K562 (cell line): ENCODE data around the gene PDIA2. TPM values are rescaled to one million over a fixed set of nuclear protein-coding genes. Genes with fewer than 3 reads are reported as not detected.

Experiments used
- ATAC-seq: fragments of 200-7000 bp; cut with Tn5 transposase; 3 replicates; pipeline ENCODE4 v1.9.1; 2020; ENCODE audit warnings: moderate library complexity
- BruUV-seq: library from RNA; stranded (reverse); fragments of 400-500 nt; replicated peaks from 2 replicates; lab custom pipeline; 2021; lab: Mats Ljungman, UMichigan
- CTCF ChIA-PET: fragments of 300-600 bp; formaldehyde crosslinking; extraction: SDS; loops from one replicate; lab custom pipeline; 2021; ENCODE audit warnings: low intra/inter-chr PET ratio; lab: Yijun Ruan, JAX
- POLR2A ChIA-PET: fragments of 300-600, 350-650 bp; sonication (Branson Sonifier 250); formaldehyde crosslinking; extraction: SDS; loops from one replicate; lab custom pipeline; 2021; ENCODE audit warnings: antibody characterized with exemption, inconsistent platforms; lab: Yijun Ruan, JAX
- DNase-seq, 4 experiments: peaks; one replicate each; pipeline versions ENCODE4 v3.0.0 to v3.0.0-alpha.2; 2011 to 2018; ENCODE audit warnings: low spot score in 3 of 4, mixed read lengths in 3 of 4; ENCODE audit errors: extremely low read depth in 1 of 4
- FAIRE-seq: peaks from 2 replicates; lab custom pipeline; 2011; peaks lifted over from hg19 to GRCh38; lab: Jason Lieb, UNC
- H2AFZ ChIP-seq: 2 replicates; pipeline ENCODE4 v1.6.0; 2011; ENCODE audit warnings: low read depth, low read length, control low read depth, inconsistent platforms
- H3K27ac ChIP-seq: fragments of 200-600 bp; 3 replicates; pipeline ENCODE4 v1.8.0; 2011; ENCODE audit warnings: low read depth, mild to moderate bottlenecking, control low read depth, inconsistent platforms, low read length, moderate library complexity, mixed read lengths; ENCODE audit errors: extremely low read depth
- H3K27me3 ChIP-seq, 2 experiments: fragments of 300-600 bp in 1 of 2; 2 replicates in 1 of 2; 3 replicates in 1 of 2; pipeline versions ENCODE4 v1.6.0 to v1.8.0; 2011; ENCODE audit warnings: inconsistent platforms in 2 of 2, low read length in 2 of 2, mild to moderate bottlenecking in 1 of 2, mixed read lengths in 1 of 2, moderate library complexity in 1 of 2; ENCODE audit not compliant: control insufficient read depth in 2 of 2, insufficient read depth in 2 of 2
- H3K36me3 ChIP-seq: fragments of 300-600 bp; 3 replicates; pipeline ENCODE4 v1.8.0; 2011; ENCODE audit warnings: mild to moderate bottlenecking, low read length, inconsistent platforms; ENCODE audit not compliant: control insufficient read depth, insufficient read depth
- H3K4me1 ChIP-seq, 2 experiments: fragments of 200-600 bp in 1 of 2; replicated peaks in 1 of 2; 2 replicates in 1 of 2; 3 replicates in 1 of 2; pipeline versions ENCODE4 v1.5.1 to v1.8.0; 2011; ENCODE audit warnings: inconsistent platforms in 2 of 2, low read length in 2 of 2, mild to moderate bottlenecking in 1 of 2, mixed read lengths in 1 of 2, moderate library complexity in 1 of 2; ENCODE audit not compliant: control insufficient read depth in 2 of 2, insufficient read depth in 2 of 2
- H3K4me2 ChIP-seq: 2 replicates; pipeline ENCODE4 v1.6.1; 2011; ENCODE audit warnings: low read length, control low read depth, inconsistent platforms, mixed read lengths; ENCODE audit not compliant: insufficient read depth
- H3K4me3 ChIP-seq: fragments of 200-600 bp; sonication (generic), shearing (Covaris generic); 2 replicates; pipeline ENCODE4 v1.5.1; 2016; ENCODE audit warnings: control low read depth, inconsistent platforms
- H3K79me2 ChIP-seq: fragments of 200-600 bp; 3 replicates; pipeline ENCODE4 v1.8.0; 2011; ENCODE audit warnings: low read length, inconsistent platforms; ENCODE audit not compliant: control insufficient read depth, insufficient read depth
- H3K9ac ChIP-seq, 2 experiments: 2 replicates each; pipeline versions ENCODE4 v1.6.0 to v1.6.1; 2011; ENCODE audit warnings: low read depth in 2 of 2, low read length in 2 of 2, control low read depth in 1 of 2, inconsistent platforms in 1 of 2, mild to moderate bottlenecking in 1 of 2, mixed read lengths in 1 of 2; ENCODE audit not compliant: insufficient read depth in 1 of 2
- H3K9me1 ChIP-seq: one replicate; pipeline ENCODE4 v1.6.0; 2011; ENCODE audit warnings: inconsistent platforms, mild to moderate bottlenecking, low read length, moderate library complexity; ENCODE audit not compliant: control insufficient read depth, insufficient read depth
- H3K9me3 ChIP-seq: replicated peaks from 2 replicates; pipeline ENCODE4 v1.5.1; 2011; ENCODE audit warnings: low read depth, low read length, inconsistent platforms; ENCODE audit not compliant: control insufficient read depth, insufficient read depth
- H4K20me1 ChIP-seq: replicated peaks from 2 replicates; pipeline ENCODE4 v1.6.1; 2011; ENCODE audit warnings: low read length, inconsistent platforms, mixed read lengths; ENCODE audit not compliant: control insufficient read depth, insufficient read depth
- C11orf30 ChIP-seq: fragments of 450-650 bp; IDR thresholded peaks from 2 replicates; pipeline ENCODE4 v1.6.1; 2016; ENCODE audit warnings: low read depth, mild to moderate bottlenecking
- CBX8 ChIP-seq: fragments of 200-600 bp; sonication (generic); IDR thresholded peaks from 2 replicates; pipeline ENCODE4 v1.6.1; 2012; ENCODE audit warnings: borderline replicate concordance, mixed run types, low read depth, mild to moderate bottlenecking, moderate library complexity, mixed read lengths, low read length, control low read depth, inconsistent platforms; ENCODE audit not compliant: poor library complexity, severe bottlenecking; ENCODE audit errors: extremely low read depth
- GTF2B ChIP-seq: IDR thresholded peaks from 2 replicates; pipeline ENCODE4 v1.6.1; 2011; ENCODE audit not compliant: insufficient read length; ENCODE audit errors: extremely low read depth
- HDAC6 ChIP-seq: IDR thresholded peaks from 2 replicates; pipeline ENCODE4 v1.6.1; 2012; ENCODE audit warnings: low read depth, mild to moderate bottlenecking, control low read depth, inconsistent platforms, low read length, moderate library complexity
- RBM22 ChIP-seq: fragments of 200-400 bp; formaldehyde crosslinking; IDR thresholded peaks from 2 replicates; pipeline ENCODE4 v1.6.1; 2018; ENCODE audit warnings: low read length, low read depth; ENCODE audit not compliant: poor library complexity, severe bottlenecking
- SMARCB1 ChIP-seq: IDR thresholded peaks from 2 replicates; pipeline ENCODE4 v1.6.1; 2011; ENCODE audit warnings: improper control_type of control experiment, low read depth; ENCODE audit not compliant: insufficient read length
- ZNF583 ChIP-seq: fragments of 250-450 bp; sonication (Bioruptor Pico); IDR thresholded peaks from 2 replicates; pipeline ENCODE4 v1.4.0; 2020
- WGBS: fragments of 100-300 bp; shearing (Covaris generic); methylation state at CpG from one replicate; pipeline ENCODE4 v1.1.6; 2016; ENCODE audit warnings: low coverage, mixed read lengths; ENCODE audit not compliant: insufficient coverage; ENCODE audit errors: missing lambda C conversion rate; 5-methylcytosine and 5-hydroxymethylcytosine counted together
- in situ Hi-C: fragments of 300-500 bp; cut with MboI; formaldehyde crosslinking; loops from 4 replicates; pipeline ENCODE4 v1.15.0; 2018; ENCODE audit warnings: inconsistent platforms, mixed read lengths
- intact Hi-C: fragments of 100-400 bp; cut with micrococcal nuclease; formaldehyde crosslinking; loops from 2 replicates; pipeline ENCODE4 v1.14.2; 2022
- polyA plus RNA-seq, 8 experiments: library from polyadenylated mRNA; depleted of rRNA in 4 of 8; stranded (reverse) in 5 of 8; unstranded in 3 of 8; fragments of >200 nt; fragmentation: Nextera tagmentation in 2 of 8; fragmentation: Illumina TruSeq in 1 of 8; extraction: Ambion mirVana in 2 of 8; extraction: Trizol in 1 of 8; gene quantifications; 2 replicates each; pipeline versions ENCODE4 v1.2.1 to v1.2.3, GENCODE V29; 2011 to 2014; ENCODE audit warnings: inconsistent platforms in 1 of 8, missing spikeins in 1 of 8
- total RNA-seq, 7 experiments: library from RNA; depleted of rRNA in 6 of 7; stranded (reverse); fragments of >200 nt in 6 of 7; fragmentation: Illumina TruSeq in 2 of 7; extraction: Trizol in 2 of 7; gene quantifications; 2 replicates each; pipeline versions ENCODE4 v1.2.1 to v1.2.3, GENCODE V29; 2011 to 2021; ENCODE audit warnings: low replicate concordance in 1 of 7
- TF ChIP-seq, protein P1 (sequence below), 3 experiments: IDR thresholded peaks in 2 of 3; conservative IDR thresholded peaks in 1 of 3; 2 replicates each; pipeline ENCODE4 v1.5.1; 2011 to 2012; ENCODE audit warnings: low read length in 3 of 3, mild to moderate bottlenecking in 3 of 3, control low read depth in 2 of 3, improper control_type of control experiment in 1 of 3, inconsistent platforms in 1 of 3, low read depth in 1 of 3, mixed read lengths in 1 of 3, moderate library complexity in 1 of 3; ENCODE audit not compliant: insufficient read depth in 2 of 3
- TF ChIP-seq, protein P2 (sequence below): sonication (generic); formaldehyde crosslinking; IDR thresholded peaks from 2 replicates; pipeline ENCODE4 v1.8.1; 2023; ENCODE audit warnings: mild to moderate bottlenecking, missing genetic modification reagents
- TF ChIP-seq, protein P3 (sequence below): sonication (generic); formaldehyde crosslinking; IDR thresholded peaks from 2 replicates; pipeline ENCODE4 v1.8.1; 2022; ENCODE audit warnings: missing genetic modification reagents

Gene PDIA2
- total and polyA plus RNA-seq, 9 of the 15 experiments (the other 6 are each of a cell fraction or from before 2014, with no cell fraction given), result 0.13 to 0.92 (median 0.23) TPM; not detected in 4

- TF ChIP-seq, protein P1, sequence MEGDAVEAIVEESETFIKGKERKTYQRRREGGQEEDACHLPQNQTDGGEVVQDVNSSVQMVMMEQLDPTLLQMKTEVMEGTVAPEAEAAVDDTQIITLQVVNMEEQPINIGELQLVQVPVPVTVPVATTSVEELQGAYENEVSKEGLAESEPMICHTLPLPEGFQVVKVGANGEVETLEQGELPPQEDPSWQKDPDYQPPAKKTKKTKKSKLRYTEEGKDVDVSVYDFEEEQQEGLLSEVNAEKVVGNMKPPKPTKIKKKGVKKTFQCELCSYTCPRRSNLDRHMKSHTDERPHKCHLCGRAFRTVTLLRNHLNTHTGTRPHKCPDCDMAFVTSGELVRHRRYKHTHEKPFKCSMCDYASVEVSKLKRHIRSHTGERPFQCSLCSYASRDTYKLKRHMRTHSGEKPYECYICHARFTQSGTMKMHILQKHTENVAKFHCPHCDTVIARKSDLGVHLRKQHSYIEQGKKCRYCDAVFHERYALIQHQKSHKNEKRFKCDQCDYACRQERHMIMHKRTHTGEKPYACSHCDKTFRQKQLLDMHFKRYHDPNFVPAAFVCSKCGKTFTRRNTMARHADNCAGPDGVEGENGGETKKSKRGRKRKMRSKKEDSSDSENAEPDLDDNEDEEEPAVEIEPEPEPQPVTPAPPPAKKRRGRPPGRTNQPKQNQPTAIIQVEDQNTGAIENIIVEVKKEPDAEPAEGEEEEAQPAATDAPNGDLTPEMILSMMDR (IDR thresholded peaks at IDR 0.05 in 2 of 3, conservative IDR thresholded peaks at IDR 0.05 in 1 of 3; ENCODE audit: insufficient read depth in 2 of 3, low read depth in 1 of 3, low read length in 3 of 3), result peak; percentile 56 to 98 (median 65)
- no peak for TF ChIP-seq SMARCB1
- TF ChIP-seq, protein P2, sequence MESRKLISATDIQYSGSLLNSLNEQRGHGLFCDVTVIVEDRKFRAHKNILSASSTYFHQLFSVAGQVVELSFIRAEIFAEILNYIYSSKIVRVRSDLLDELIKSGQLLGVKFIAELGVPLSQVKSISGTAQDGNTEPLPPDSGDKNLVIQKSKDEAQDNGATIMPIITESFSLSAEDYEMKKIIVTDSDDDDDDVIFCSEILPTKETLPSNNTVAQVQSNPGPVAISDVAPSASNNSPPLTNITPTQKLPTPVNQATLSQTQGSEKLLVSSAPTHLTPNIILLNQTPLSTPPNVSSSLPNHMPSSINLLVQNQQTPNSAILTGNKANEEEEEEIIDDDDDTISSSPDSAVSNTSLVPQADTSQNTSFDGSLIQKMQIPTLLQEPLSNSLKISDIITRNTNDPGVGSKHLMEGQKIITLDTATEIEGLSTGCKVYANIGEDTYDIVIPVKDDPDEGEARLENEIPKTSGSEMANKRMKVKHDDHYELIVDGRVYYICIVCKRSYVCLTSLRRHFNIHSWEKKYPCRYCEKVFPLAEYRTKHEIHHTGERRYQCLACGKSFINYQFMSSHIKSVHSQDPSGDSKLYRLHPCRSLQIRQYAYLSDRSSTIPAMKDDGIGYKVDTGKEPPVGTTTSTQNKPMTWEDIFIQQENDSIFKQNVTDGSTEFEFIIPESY, result peak; percentile 99
- peak; percentile 56 for TF ChIP-seq RBM22
- no peak for TF ChIP-seq C11orf30
These were observed 35.7 kb downstream of the PDIA2 start (continued) for GRCh38 chr16:318628-319027.

DNA sequence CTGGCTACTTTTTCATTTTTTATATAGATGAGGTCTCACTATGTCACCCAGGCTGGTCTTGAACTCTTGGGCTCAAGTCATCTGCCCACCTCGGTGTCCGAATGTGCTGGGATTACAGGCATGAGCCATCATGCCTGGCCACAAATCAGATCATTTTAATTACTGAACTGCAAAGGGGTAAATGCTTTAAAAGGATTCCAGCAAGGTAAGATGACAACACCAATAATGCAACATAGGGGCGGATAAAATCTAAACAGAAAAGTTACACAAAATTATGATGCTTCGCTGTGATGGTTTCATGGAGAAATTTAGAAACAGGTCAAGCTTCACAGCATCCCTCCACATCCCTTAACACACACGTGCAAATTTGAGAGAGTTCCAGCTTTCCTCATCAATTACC, 37.2 kb downstream of the PDIA2 start:
- CTCF ChIA-PET, result no interaction called here
- DNase-seq (no peak), ATAC-seq (no peak), FAIRE-seq (no peak)
- no peaks in the 10 kb centered on the region for H3K9me3 ChIP-seq
- H3K9me1 ChIP-seq, result peaks cover 5% of the 10 kb centered on the region
- no peak overlapping the region for H2AFZ ChIP-seq
- POLR2A ChIA-PET, result no interaction called here
- no peak overlapping the region for H3K27ac ChIP-seq
- in situ Hi-C loops (no loop called here), intact Hi-C loops (no loop called here)
- no peak for TF ChIP-seq HDAC6
- TF ChIP-seq GTF2B, result no peak
- TF ChIP-seq, protein P3, sequence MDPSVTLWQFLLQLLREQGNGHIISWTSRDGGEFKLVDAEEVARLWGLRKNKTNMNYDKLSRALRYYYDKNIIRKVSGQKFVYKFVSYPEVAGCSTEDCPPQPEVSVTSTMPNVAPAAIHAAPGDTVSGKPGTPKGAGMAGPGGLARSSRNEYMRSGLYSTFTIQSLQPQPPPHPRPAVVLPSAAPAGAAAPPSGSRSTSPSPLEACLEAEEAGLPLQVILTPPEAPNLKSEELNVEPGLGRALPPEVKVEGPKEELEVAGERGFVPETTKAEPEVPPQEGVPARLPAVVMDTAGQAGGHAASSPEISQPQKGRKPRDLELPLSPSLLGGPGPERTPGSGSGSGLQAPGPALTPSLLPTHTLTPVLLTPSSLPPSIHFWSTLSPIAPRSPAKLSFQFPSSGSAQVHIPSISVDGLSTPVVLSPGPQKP, result no peak
- TF ChIP-seq ZNF583 (CRISPR knock-in tag), result no peak
- no peak for TF ChIP-seq CBX8
- TF ChIP-seq SMARCB1, result no peak
- no peaks in the 10 kb centered on the region for H3K27me3 ChIP-seq
- peaks cover 91% of the 10 kb centered on the region for H3K79me2 ChIP-seq
- no peak overlapping the region for H3K9ac ChIP-seq
- peaks cover 49% of the 10 kb centered on the region for H3K36me3 ChIP-seq
- WGBS, result 87% methylated on average over 5 of the region's 5 CpGs
- H3K4me2 ChIP-seq, result no peak overlapping the region
- peaks cover 16 to 65% of the 10 kb centered on the region in 2 experiments for H3K4me1 ChIP-seq
- H4K20me1 ChIP-seq, result peaks cover 31% of the 10 kb centered on the region; the same call in 1 of the 2 replicates
- BruUV-seq, result no TSS peak
- H3K4me3 ChIP-seq, result no peak overlapping the region
